Esophagus muscularis mucosa (tissue), 4 donors: Measurements from ENCODE around the gene OR52K2.

ENCODE experiments used
- CTCF ChIP-seq, 3 experiments: fragments of 200-600 bp in 2 of 3; fragments of 450-650 bp in 1 of 3; sonication (generic) in 2 of 3; IDR thresholded peaks; one replicate each; pipeline ENCODE4 v1.5.1; 2017 to 2019; ENCODE audit warnings: antibody characterized with exemption in 3 of 3, mild to moderate bottlenecking in 2 of 3, moderate library complexity in 1 of 3
- EP300 ChIP-seq: sonication (generic); formaldehyde crosslinking; IDR thresholded peaks from one replicate; pipeline ENCODE4 v1.6.1; 2017; ENCODE audit warnings: antibody characterized with exemption
- POLR2A ChIP-seq: fragments of 450-650 bp; IDR thresholded peaks from one replicate; pipeline ENCODE4 v1.6.1; 2017; ENCODE audit warnings: antibody characterized with exemption, moderate library complexity, mild to moderate bottlenecking, low read depth

- TF ChIP-seq CTCF (IDR thresholded peaks at IDR 0.05) (no peak), POLR2A (no peak), EP300 (no peak)
Observed at GRCh38 chr11:4495986-4496385, 46.9 kb downstream of the OR52K2 start.
